Lower leg skin (tissue), 4 donors: ENCODE data around the gene ARHGAP15. TPM values are rescaled to one million over a fixed set of nuclear protein-coding genes. Genes with fewer than 3 reads are reported as not detected.

Experiments used
- DNase-seq, 2 donors: peaks; one replicate each; pipeline ENCODE4 v3.0.0-alpha.2; 2019; ENCODE audit warnings: low spot score in 2 of 2
- H3K4me3 ChIP-seq: fragments of 200-600 bp; sonication (generic); 2 replicates; pipeline ENCODE4 v1.5.1; 2017; ENCODE audit warnings: mild to moderate bottlenecking, low read depth; ENCODE audit not compliant: poor library complexity, severe bottlenecking
- POLR2A ChIP-seq, 2 donors: fragments of 450-650 bp; IDR thresholded peaks; one replicate each; pipeline ENCODE4 v1.6.1; 2016 to 2017; ENCODE audit warnings: antibody characterized with exemption in 2 of 2, mild to moderate bottlenecking in 1 of 2, moderate library complexity in 1 of 2
- WGBS, 2 donors: methylation state at CpG; one replicate each; pipeline ENCODE4 v1.1.5; 2018; 5-methylcytosine and 5-hydroxymethylcytosine counted together
- intact Hi-C: fragments of 100-400 bp; cut with DNase I; formaldehyde crosslinking; loops from one replicate; pipeline ENCODE4 v1.15.0; 2023; ENCODE audit warnings: low total_unique reads
- total RNA-seq, 4 donors: library from RNA; depleted of rRNA; stranded (reverse); fragments of >200 nt; gene quantifications; one replicate each; pipeline ENCODE4 v1.1.0, GENCODE V29; 2016
- TF ChIP-seq, protein P1 (sequence below), 3 donors: fragments of 450-650 bp; IDR thresholded peaks; one replicate each; pipeline ENCODE4 v1.5.1; 2016; ENCODE audit warnings: antibody characterized with exemption in 3 of 3, mild to moderate bottlenecking in 3 of 3, moderate library complexity in 2 of 3

ARHGAP15 gene
- total RNA-seq, 4 donors from 2014 or later, result 1.1 to 4.6 (median 2.4) TPM

DNA sequence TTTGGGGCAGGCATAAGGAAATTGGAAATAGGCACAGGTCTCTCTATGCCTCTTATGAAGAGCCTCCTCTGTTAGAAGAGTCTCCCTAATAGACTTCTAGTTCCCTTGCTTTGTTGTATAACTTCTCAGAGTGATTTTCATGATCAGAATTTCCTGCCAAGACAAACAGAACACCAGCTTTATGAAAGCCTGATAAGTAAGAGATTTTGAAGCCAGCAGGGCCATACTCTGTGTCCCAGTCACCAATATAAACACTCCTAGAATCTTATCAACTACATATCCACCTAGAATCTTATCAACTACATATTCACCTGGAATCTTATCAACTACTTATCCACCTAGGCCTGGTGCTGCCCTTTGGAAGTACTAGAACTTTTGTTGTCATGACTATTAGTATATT lies 579.5 kb downstream of the ARHGAP15 start:
- no peak for DNase-seq
- no peak for TF ChIP-seq POLR2A (IDR thresholded peaks at IDR 0.05)
- intact Hi-C loops, result no loop called here
- no peak overlapping the region for H3K4me3 ChIP-seq

DNA sequence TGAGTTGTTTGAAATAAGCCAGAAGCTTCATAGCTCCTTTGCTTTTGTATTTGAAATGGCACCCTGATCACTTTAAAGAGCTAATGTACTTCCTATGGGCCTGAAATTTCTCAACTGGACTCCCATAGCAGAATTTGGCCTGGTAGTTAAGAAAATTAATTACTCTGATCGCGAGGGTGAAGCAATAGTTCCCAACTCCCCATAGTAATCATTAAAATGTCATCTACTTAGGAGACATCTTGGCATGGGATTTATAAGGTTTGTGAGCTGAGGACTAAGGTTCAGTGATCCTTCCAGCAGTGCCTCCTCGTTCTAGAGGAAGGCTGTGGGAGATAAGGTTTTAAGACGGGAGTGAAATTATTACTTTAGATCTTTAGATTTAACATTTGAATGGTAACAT lies 581.0 kb downstream of the ARHGAP15 start:
- H3K4me3 ChIP-seq, result no peak overlapping the region
- 93 to 98% methylated on average over 4 of the region's 4 CpGs for WGBS, 2 donors
- intact Hi-C loops, result no loop called here
- TF ChIP-seq, protein P1, sequence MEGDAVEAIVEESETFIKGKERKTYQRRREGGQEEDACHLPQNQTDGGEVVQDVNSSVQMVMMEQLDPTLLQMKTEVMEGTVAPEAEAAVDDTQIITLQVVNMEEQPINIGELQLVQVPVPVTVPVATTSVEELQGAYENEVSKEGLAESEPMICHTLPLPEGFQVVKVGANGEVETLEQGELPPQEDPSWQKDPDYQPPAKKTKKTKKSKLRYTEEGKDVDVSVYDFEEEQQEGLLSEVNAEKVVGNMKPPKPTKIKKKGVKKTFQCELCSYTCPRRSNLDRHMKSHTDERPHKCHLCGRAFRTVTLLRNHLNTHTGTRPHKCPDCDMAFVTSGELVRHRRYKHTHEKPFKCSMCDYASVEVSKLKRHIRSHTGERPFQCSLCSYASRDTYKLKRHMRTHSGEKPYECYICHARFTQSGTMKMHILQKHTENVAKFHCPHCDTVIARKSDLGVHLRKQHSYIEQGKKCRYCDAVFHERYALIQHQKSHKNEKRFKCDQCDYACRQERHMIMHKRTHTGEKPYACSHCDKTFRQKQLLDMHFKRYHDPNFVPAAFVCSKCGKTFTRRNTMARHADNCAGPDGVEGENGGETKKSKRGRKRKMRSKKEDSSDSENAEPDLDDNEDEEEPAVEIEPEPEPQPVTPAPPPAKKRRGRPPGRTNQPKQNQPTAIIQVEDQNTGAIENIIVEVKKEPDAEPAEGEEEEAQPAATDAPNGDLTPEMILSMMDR (IDR thresholded peaks at IDR 0.05), result no peak
- no peak for TF ChIP-seq POLR2A (IDR thresholded peaks at IDR 0.05)
- no peak for DNase-seq

DNA sequence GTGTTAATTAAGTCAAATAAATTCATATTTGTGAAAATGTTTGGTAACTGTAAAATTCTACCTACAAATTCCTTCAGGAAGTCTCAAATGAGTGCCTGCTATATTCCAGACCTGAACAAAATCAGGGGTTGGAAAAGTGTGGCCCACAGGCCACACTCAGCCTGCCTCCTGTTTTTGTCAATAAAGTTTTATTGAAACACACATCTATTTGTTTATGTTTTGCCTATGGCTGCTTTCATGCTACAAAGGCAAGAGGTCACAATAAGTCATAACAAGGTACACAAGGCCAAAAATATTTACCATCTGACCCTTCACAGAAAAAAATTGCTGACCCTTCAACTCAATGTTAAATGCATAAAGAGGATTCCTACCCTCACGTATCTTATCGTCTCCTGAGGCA lies 581.7 kb downstream of the ARHGAP15 start:
- TF ChIP-seq POLR2A (IDR thresholded peaks at IDR 0.05), result no peak
- TF ChIP-seq, protein P1 (IDR thresholded peaks at IDR 0.05), result no peak
- WGBS, 2 donors, result 94 to 99% methylated on average over 2 of the region's 2 CpGs
- no peak overlapping the region for H3K4me3 ChIP-seq
- no peak for DNase-seq
- intact Hi-C loops, result no loop called here

DNA sequence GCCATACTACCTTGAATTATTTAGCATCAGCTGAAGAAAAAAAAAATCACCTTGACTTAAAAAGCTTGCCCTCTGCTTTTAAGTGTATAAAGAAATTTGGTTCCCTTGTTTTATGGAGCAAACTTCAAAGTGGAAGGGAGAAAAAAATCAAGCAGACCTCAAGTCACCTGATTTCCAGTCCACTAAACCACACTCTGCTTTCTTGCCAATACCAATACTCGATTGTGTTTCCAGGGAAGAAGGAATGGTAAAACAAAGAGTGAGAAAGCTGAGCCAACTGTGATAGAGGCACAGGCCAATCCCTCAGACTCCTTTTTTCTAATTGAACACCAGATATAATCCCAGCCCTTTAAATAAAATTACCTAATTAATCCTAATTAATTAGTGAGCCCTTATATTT lies 587.3 kb downstream of the ARHGAP15 start:
- intact Hi-C loops, result no loop called here
- WGBS, 2 donors, result 15 to 49% methylated on average over 1 of the region's 1 CpG
- TF ChIP-seq POLR2A (IDR thresholded peaks at IDR 0.05), result no peak
- no peak for DNase-seq
- H3K4me3 ChIP-seq, result no peak overlapping the region

DNA sequence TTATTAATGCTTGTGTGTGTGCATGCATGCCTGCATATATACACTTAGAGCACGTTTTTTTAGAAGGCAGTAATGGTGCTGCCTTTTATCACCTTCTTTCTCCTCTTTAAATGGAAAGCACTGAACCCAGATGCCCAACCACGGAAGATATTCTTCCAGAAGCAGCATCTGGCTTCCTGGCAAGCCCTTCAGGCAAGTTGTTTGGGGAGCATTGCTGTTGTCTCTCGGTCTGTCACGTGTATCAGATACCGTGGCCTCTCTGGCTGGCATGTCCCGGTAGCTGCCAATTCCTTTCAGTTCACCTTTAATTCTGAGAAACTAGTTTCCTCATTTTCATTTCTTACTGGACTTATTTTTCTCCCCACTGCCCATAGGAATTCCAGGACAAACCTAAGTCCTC lies 587.8 kb downstream of the ARHGAP15 start:
- WGBS, 2 donors, result 21 to 35% methylated on average over 6 of the region's 6 CpGs
- H3K4me3 ChIP-seq, result no peak overlapping the region

DNA sequence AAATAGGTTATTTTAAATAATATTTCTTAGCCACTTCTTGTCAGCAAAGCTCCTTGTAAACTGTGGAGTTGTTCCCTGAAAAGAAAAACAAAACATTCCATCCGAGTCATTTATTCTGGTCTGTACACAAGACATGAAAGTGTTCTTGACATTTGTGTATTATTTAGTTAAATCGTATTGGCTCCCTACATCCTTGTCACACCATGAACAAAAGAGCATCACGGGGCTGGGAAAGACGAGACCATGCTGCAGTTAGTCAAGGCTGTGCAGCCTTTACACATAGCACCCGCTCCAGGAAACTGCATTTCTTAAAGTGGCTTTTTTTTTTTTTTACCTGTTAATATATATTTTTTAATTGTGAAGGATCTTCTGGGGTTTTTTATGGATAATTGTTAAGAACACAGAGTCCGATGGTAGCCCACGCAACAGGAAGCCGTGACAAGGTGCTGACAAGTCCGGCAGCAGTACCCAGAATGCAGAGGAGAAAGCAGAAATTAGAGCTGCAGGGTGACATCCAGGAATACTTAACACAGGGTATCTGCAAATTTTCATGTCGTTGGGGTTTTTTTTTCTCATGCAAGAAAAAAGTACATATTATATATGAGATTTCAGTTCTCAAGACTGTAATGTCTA lies 588.4 kb downstream of the ARHGAP15 start:
- no peak for DNase-seq
- H3K4me3 ChIP-seq, result no peak overlapping the region
- TF ChIP-seq, protein P1 (IDR thresholded peaks at IDR 0.05), result no peak
- TF ChIP-seq POLR2A (IDR thresholded peaks at IDR 0.05), result no peak
- 52 to 61% methylated on average over 10 of the region's 10 CpGs for WGBS, 2 donors
- intact Hi-C loops, result no loop called here

More for the DNA sequence above, 587.8 kb downstream of the ARHGAP15 start:
- TF ChIP-seq POLR2A (IDR thresholded peaks at IDR 0.05), result no peak
- TF ChIP-seq, protein P1 (IDR thresholded peaks at IDR 0.05), result no peak
- intact Hi-C loops, result no loop called here
- no peak for DNase-seq

DNA sequence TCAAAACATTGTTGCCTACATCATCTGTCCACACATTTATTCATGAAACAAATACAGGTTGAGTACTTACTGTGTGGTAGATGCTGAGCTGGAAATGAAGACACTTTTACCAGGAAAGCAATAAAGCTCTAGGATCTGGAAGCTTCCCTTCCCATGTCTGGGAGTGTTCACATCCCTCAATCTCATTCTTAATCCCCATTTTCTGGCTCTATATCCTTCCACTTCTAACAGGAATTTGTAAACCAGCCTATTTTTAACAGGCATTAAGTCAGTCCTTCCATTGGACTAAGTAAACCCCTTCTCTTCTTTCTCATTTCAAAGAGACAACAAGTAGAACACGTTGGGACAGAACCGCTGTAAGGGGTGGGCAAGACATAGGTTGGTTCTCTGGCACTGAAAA lies 589.5 kb downstream of the ARHGAP15 start:
- DNase-seq, result no peak
- WGBS, 2 donors, result 88 to 90% methylated on average over 2 of the region's 2 CpGs
- H3K4me3 ChIP-seq, result no peak overlapping the region
- intact Hi-C loops, result no loop called here
- TF ChIP-seq, protein P1 (IDR thresholded peaks at IDR 0.05), result no peak
- no peak for TF ChIP-seq POLR2A (IDR thresholded peaks at IDR 0.05)
